Gastroesophageal sphincter (tissue), 3 donors: Measurements from ENCODE around the gene RPL4.

ENCODE experiments used
- POLR2AphosphoS5 ChIP-seq: sonication (generic); formaldehyde crosslinking; IDR thresholded peaks from one replicate; pipeline ENCODE4 v1.6.1; 2017; ENCODE audit warnings: antibody characterized with exemption
- TF ChIP-seq, protein P1 (sequence below), 4 experiments: fragments of 200-600 bp in 2 of 4; fragments of 450-650 bp in 2 of 4; sonication (generic) in 1 of 4; IDR thresholded peaks; one replicate each; pipeline ENCODE4 v1.5.1; 2017 to 2019; ENCODE audit warnings: antibody characterized with exemption in 4 of 4, mild to moderate bottlenecking in 2 of 4, moderate library complexity in 2 of 4

DNA sequence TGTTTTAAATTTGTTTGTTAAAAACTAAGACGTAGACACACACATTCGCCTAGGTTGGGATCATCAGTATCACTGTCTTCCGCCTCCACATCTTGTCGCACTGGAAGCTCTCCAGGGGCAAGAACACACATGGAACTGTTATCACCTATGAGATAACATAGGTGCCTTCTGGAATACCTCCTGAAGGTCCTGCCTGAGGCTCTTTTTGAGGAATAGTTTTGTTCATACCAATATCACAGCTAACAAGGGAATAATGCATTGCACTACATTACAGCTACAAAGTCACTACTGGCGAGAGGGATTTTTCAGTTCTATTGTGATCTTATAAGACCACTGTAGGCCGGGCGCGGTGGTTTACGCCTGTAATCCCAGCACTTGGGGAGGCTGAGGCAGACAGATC lies 30.4 kb upstream of the RPL4 start:
- TF ChIP-seq, protein P1, sequence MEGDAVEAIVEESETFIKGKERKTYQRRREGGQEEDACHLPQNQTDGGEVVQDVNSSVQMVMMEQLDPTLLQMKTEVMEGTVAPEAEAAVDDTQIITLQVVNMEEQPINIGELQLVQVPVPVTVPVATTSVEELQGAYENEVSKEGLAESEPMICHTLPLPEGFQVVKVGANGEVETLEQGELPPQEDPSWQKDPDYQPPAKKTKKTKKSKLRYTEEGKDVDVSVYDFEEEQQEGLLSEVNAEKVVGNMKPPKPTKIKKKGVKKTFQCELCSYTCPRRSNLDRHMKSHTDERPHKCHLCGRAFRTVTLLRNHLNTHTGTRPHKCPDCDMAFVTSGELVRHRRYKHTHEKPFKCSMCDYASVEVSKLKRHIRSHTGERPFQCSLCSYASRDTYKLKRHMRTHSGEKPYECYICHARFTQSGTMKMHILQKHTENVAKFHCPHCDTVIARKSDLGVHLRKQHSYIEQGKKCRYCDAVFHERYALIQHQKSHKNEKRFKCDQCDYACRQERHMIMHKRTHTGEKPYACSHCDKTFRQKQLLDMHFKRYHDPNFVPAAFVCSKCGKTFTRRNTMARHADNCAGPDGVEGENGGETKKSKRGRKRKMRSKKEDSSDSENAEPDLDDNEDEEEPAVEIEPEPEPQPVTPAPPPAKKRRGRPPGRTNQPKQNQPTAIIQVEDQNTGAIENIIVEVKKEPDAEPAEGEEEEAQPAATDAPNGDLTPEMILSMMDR (IDR thresholded peaks at IDR 0.05), result no peak
- no peak for TF ChIP-seq POLR2AphosphoS5
